ENCODE measurements around the gene NGLY1. TPM values are rescaled to one million over a fixed set of nuclear protein-coding genes. Genes with fewer than 3 reads are reported as not detected.
A peak's percentile ranks its signal among the peaks of the same experiment; 100 is the strongest.

NGLY1 gene
- total and polyA plus RNA-seq, 3 experiments from 2014 or later, result 38.1 to 48.9 (median 44.8) TPM

GRCh38 chr3:25693238-25693637 is 90.0 kb downstream of the NGLY1 start:
- Mint-ChIP-seq H3K4me1 (no peaks in the 10 kb centered on the region), H3K27ac (no peak overlapping the region), H3K4me3 (no peak overlapping the region), H3K27me3 (peaks cover 11 to 24% of the 10 kb centered on the region in 2 donors), H3K9me3 (peaks cover 0 to 2% (median 0%) of the 10 kb centered on the region in 5 donors), H3K36me3 (peaks cover 0 to 3% (median 0%) of the 10 kb centered on the region in 3 donors)
- no peak overlapping the region for H3K27ac ChIP-seq (ENCODE audit: low read depth, low read length)
- CTCF ChIA-PET, result no interaction called here
- H3K4me1 ChIP-seq (ENCODE audit: insufficient read depth, low read length), result no peaks in the 10 kb centered on the region
- POLR2A ChIA-PET, result no interaction called here
- no peaks in the 10 kb centered on the region for H3K36me3 ChIP-seq (ENCODE audit: insufficient read depth, low read length)
- H3K9me3 ChIP-seq (ENCODE audit: low read length), result no peaks in the 10 kb centered on the region
- no peaks in the 10 kb centered on the region for H3K27me3 ChIP-seq (ENCODE audit: insufficient read depth, low read length, poor library complexity, severe bottlenecking)
- no peak for DNase-seq
- no peak overlapping the region for H3K4me3 ChIP-seq (ENCODE audit: low read length)

GRCh38 chr3:25692341-25692740 is 90.9 kb downstream of the NGLY1 start:
- no peaks in the 10 kb centered on the region for H3K36me3 ChIP-seq (ENCODE audit: insufficient read depth, low read length)
- H3K4me1 ChIP-seq (ENCODE audit: insufficient read depth, low read length), result no peaks in the 10 kb centered on the region
- no peaks in the 10 kb centered on the region for H3K9me3 ChIP-seq (ENCODE audit: low read length)
- ChIA-PET CTCF (no interaction called here), POLR2A (no interaction called here)
- H3K36me3 Mint-ChIP-seq, result peaks cover 0 to 5% (median 0%) of the 10 kb centered on the region in 3 donors
- H3K27ac ChIP-seq (ENCODE audit: low read depth, low read length), result no peak overlapping the region
- H3K27me3 ChIP-seq (ENCODE audit: insufficient read depth, low read length, poor library complexity, severe bottlenecking), result no peaks in the 10 kb centered on the region
- H3K4me3 ChIP-seq (ENCODE audit: low read length), result no peak overlapping the region
- no peak for DNase-seq
- no peak overlapping the region for H3K27ac Mint-ChIP-seq
- H3K9me3 Mint-ChIP-seq, result no peaks in the 10 kb centered on the region
- no peaks in the 10 kb centered on the region for H3K4me1 Mint-ChIP-seq
- H3K4me3 Mint-ChIP-seq, result no peak overlapping the region
- peaks cover 13 to 26% of the 10 kb centered on the region in 2 donors for H3K27me3 Mint-ChIP-seq

GRCh38 chr3:25690768-25691533 is 92.3 kb downstream of the NGLY1 start:
- no peak overlapping the region for H3K4me3 ChIP-seq (ENCODE audit: low read length)
- H3K27ac ChIP-seq (ENCODE audit: low read depth, low read length), result no peak overlapping the region
- DNase-seq, result no peak
- H3K27me3 ChIP-seq (ENCODE audit: insufficient read depth, low read length, poor library complexity, severe bottlenecking), result no peaks in the 10 kb centered on the region
- POLR2A ChIA-PET, result no interaction called here
- no peaks in the 10 kb centered on the region for H3K4me1 Mint-ChIP-seq
- no peak overlapping the region for H3K4me3 Mint-ChIP-seq
- H3K9me3 ChIP-seq (ENCODE audit: low read length), result no peaks in the 10 kb centered on the region
- H3K4me1 ChIP-seq (ENCODE audit: insufficient read depth, low read length), result no peaks in the 10 kb centered on the region
- H3K9me3 Mint-ChIP-seq, result no peaks in the 10 kb centered on the region
- no peaks in the 10 kb centered on the region for H3K36me3 ChIP-seq (ENCODE audit: insufficient read depth, low read length)
- H3K27me3 Mint-ChIP-seq, result peaks cover 11 to 26% of the 10 kb centered on the region in 2 donors
- peaks cover 0 to 5% (median 0%) of the 10 kb centered on the region in 3 donors for H3K36me3 Mint-ChIP-seq
- H3K27ac Mint-ChIP-seq, result no peak overlapping the region
- CTCF ChIA-PET, result no interaction called here

DNA sequence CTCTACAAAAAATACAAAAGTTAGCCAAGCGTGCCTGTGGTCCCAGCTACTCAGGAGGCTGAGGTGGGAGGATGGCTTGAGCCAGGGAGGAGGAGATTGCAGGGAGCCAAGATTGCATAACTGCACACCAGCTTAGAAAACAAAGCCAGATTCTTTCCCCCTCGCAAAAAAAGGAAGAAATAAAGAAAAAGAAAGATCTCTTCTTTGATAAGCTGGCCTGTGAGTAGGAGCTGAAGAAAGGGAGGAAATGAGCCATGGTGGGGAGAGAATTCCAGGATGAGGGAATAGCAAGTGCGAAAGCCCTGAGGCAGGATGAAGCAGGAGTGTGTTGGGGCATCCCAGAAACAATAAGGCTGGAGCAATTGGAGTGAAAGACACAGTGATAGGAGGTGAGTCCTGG is 94.0 kb downstream of the NGLY1 start:
- H3K27me3 Mint-ChIP-seq, result peaks cover 11 to 26% of the 10 kb centered on the region in 2 donors
- no peak overlapping the region for H3K27ac Mint-ChIP-seq
- no peaks in the 10 kb centered on the region for H3K9me3 ChIP-seq (ENCODE audit: low read length)
- ChIA-PET CTCF (no interaction called here), POLR2A (no interaction called here)
- H3K36me3 Mint-ChIP-seq, result peaks cover 0 to 5% (median 0%) of the 10 kb centered on the region in 3 donors
- H3K4me1 ChIP-seq (ENCODE audit: insufficient read depth, low read length), result no peaks in the 10 kb centered on the region
- no peaks in the 10 kb centered on the region for H3K27me3 ChIP-seq (ENCODE audit: insufficient read depth, low read length, poor library complexity, severe bottlenecking)
- no peak overlapping the region for H3K4me3 ChIP-seq (ENCODE audit: low read length)
- H3K36me3 ChIP-seq (ENCODE audit: insufficient read depth, low read length), result no peaks in the 10 kb centered on the region
- no peaks in the 10 kb centered on the region for H3K9me3 Mint-ChIP-seq
- no peak overlapping the region for H3K27ac ChIP-seq (ENCODE audit: low read depth, low read length)
- H3K4me3 Mint-ChIP-seq, result no peak overlapping the region
- DNase-seq, result no peak
- H3K4me1 Mint-ChIP-seq, result no peaks in the 10 kb centered on the region

GRCh38 chr3:25687742-25688141 is 95.5 kb downstream of the NGLY1 start:
- DNase-seq, result no peak
- Histone ChIP-seq H3K9me3 (ENCODE audit: low read length) (no peaks in the 10 kb centered on the region), H3K4me1 (ENCODE audit: insufficient read depth, low read length) (no peaks in the 10 kb centered on the region), H3K36me3 (ENCODE audit: insufficient read depth, low read length) (no peaks in the 10 kb centered on the region), H3K4me3 (ENCODE audit: low read length) (no peak overlapping the region), H3K27ac (ENCODE audit: low read depth, low read length) (no peak overlapping the region), H3K27me3 (ENCODE audit: insufficient read depth, low read length, poor library complexity, severe bottlenecking) (no peaks in the 10 kb centered on the region)
- Mint-ChIP-seq H3K4me3 (no peak overlapping the region), H3K4me1 (no peaks in the 10 kb centered on the region), H3K27ac (peak overlapping the region in 1 of 8 donors; percentile 79), H3K9me3 (no peaks in the 10 kb centered on the region), H3K36me3 (peaks cover 0 to 5% (median 0%) of the 10 kb centered on the region in 3 donors), H3K27me3 (peaks cover 9 to 26% of the 10 kb centered on the region in 2 donors)
- POLR2A ChIA-PET, result no interaction called here
- CTCF ChIA-PET, result no interaction called here

- ChIA-PET CTCF (no interaction called here), POLR2A (no interaction called here)
- no peaks in the 10 kb centered on the region for H3K4me1 Mint-ChIP-seq
- H3K36me3 Mint-ChIP-seq, result peaks cover 0 to 5% (median 0%) of the 10 kb centered on the region in 3 donors
- H3K4me3 ChIP-seq (ENCODE audit: low read length), result no peak overlapping the region
- H3K9me3 Mint-ChIP-seq, result no peaks in the 10 kb centered on the region
- no peaks in the 10 kb centered on the region for H3K36me3 ChIP-seq (ENCODE audit: insufficient read depth, low read length)
- no peak overlapping the region for H3K4me3 Mint-ChIP-seq
- no peaks in the 10 kb centered on the region for H3K4me1 ChIP-seq (ENCODE audit: insufficient read depth, low read length)
- H3K27me3 ChIP-seq (ENCODE audit: insufficient read depth, low read length, poor library complexity, severe bottlenecking), result no peaks in the 10 kb centered on the region
- no peak overlapping the region for H3K27ac Mint-ChIP-seq
- no peaks in the 10 kb centered on the region for H3K9me3 ChIP-seq (ENCODE audit: low read length)
- H3K27me3 Mint-ChIP-seq, result peaks cover 9 to 25% of the 10 kb centered on the region in 2 donors
- no peak overlapping the region for H3K27ac ChIP-seq (ENCODE audit: low read depth, low read length)
- no peak for DNase-seq
Observed at GRCh38 chr3:25686766-25687165, 96.5 kb downstream of the NGLY1 start.

- Mint-ChIP-seq H3K27me3 (peaks cover 3 to 8% of the 10 kb centered on the region in 2 donors), H3K4me3 (no peak overlapping the region)
Observed at GRCh38 chr3:25683882-25684281, 99.4 kb downstream of the NGLY1 start.

GRCh38 chr3:25683410-25683809 is 99.8 kb downstream of the NGLY1 start:
- H3K27me3 ChIP-seq (ENCODE audit: insufficient read depth, low read length, poor library complexity, severe bottlenecking), result no peaks in the 10 kb centered on the region
- H3K4me3 Mint-ChIP-seq, result no peak overlapping the region
- no peaks in the 10 kb centered on the region for H3K9me3 Mint-ChIP-seq
- no peak overlapping the region for H3K4me3 ChIP-seq (ENCODE audit: low read length)
- no peaks in the 10 kb centered on the region for H3K4me1 Mint-ChIP-seq
- CTCF ChIA-PET, result interaction anchor here (1.9 kb wide), 1 partner anchor 35 kb away, joined by 5 read pairs; no protein-coding TSS in a partner anchor
- H3K9me3 ChIP-seq (ENCODE audit: low read length), result no peaks in the 10 kb centered on the region
- no peak overlapping the region for H3K27ac ChIP-seq (ENCODE audit: low read depth, low read length)
- no peak for DNase-seq
- POLR2A ChIA-PET, result no interaction called here
- H3K36me3 Mint-ChIP-seq, result peaks cover 0 to 3% (median 0%) of the 10 kb centered on the region in 3 donors
- no peak overlapping the region for H3K27ac Mint-ChIP-seq
- H3K27me3 Mint-ChIP-seq, result peaks cover 2 to 7% of the 10 kb centered on the region in 2 donors
- H3K4me1 ChIP-seq (ENCODE audit: insufficient read depth, low read length), result no peaks in the 10 kb centered on the region
- H3K36me3 ChIP-seq (ENCODE audit: insufficient read depth, low read length), result no peaks in the 10 kb centered on the region

More at GRCh38 chr3:25683882-25684281, 99.4 kb downstream of the NGLY1 start:
- Mint-ChIP-seq H3K27ac (no peak overlapping the region), H3K9me3 (no peaks in the 10 kb centered on the region), H3K36me3 (peaks cover 0 to 5% (median 0%) of the 10 kb centered on the region in 3 donors), H3K4me1 (no peaks in the 10 kb centered on the region)
- H3K27me3 ChIP-seq (ENCODE audit: insufficient read depth, low read length, poor library complexity, severe bottlenecking), result no peaks in the 10 kb centered on the region
- H3K36me3 ChIP-seq (ENCODE audit: insufficient read depth, low read length), result no peaks in the 10 kb centered on the region
- H3K4me3 ChIP-seq (ENCODE audit: low read length), result no peak overlapping the region
- no peak for DNase-seq
- no peaks in the 10 kb centered on the region for H3K4me1 ChIP-seq (ENCODE audit: insufficient read depth, low read length)
- no peaks in the 10 kb centered on the region for H3K9me3 ChIP-seq (ENCODE audit: low read length)
- H3K27ac ChIP-seq (ENCODE audit: low read depth, low read length), result no peak overlapping the region
- ChIA-PET CTCF (interaction anchor here (0.9 to 1.9 kb wide), 2 partner anchors 13 to 36 kb away, joined by 3 to 5 read pairs; no protein-coding TSS in a partner anchor), POLR2A (no interaction called here)
